IPS-15b (cell line): Measurements from ENCODE around the gene TCHHL1.

ENCODE experiments used
- H3K27me3 ChIP-seq: one replicate; pipeline ENCODE4 v1.6.1; 2013; ENCODE audit warnings: low read length; ENCODE audit not compliant: control insufficient read depth, insufficient read depth
- H3K36me3 ChIP-seq: one replicate; pipeline ENCODE4 v1.6.1; 2013; ENCODE audit warnings: low read length; ENCODE audit not compliant: control insufficient read depth, insufficient read depth
- H3K4me1 ChIP-seq: one replicate; pipeline ENCODE4 v1.6.1; 2013; ENCODE audit warnings: mild to moderate bottlenecking, low read length; ENCODE audit not compliant: control insufficient read depth, insufficient read depth
- H3K4me3 ChIP-seq: one replicate; pipeline ENCODE4 v1.5.1; 2013; ENCODE audit warnings: low read depth, low read length
- H3K9ac ChIP-seq: one replicate; pipeline ENCODE4 v1.6.1; 2013; ENCODE audit warnings: low read depth, mild to moderate bottlenecking, low read length
- H3K9me3 ChIP-seq: one replicate; pipeline ENCODE4 v1.6.1; 2013; ENCODE audit warnings: mild to moderate bottlenecking, low read length; ENCODE audit not compliant: control insufficient read depth, insufficient read depth

The TCHHL1 gene

GRCh38 chr1:152089014-152089674 lies at the start of gene TCHHL1:
TSS of gene TCHHL1 (minus strand) at chr1:152089064. CDS start at chr1:152088143, 921 bp downstream.
- H3K27me3 ChIP-seq, result peaks cover 24% of the 10 kb centered on the region
- H3K9me3 ChIP-seq, result no peaks in the 10 kb centered on the region
- H3K36me3 ChIP-seq, result no peaks in the 10 kb centered on the region
- no peak within 1 kb of the TSS for H3K9ac ChIP-seq
- no peak within 1 kb of the TSS for H3K4me3 ChIP-seq
- no peaks in the 10 kb centered on the region for H3K4me1 ChIP-seq

DNA sequence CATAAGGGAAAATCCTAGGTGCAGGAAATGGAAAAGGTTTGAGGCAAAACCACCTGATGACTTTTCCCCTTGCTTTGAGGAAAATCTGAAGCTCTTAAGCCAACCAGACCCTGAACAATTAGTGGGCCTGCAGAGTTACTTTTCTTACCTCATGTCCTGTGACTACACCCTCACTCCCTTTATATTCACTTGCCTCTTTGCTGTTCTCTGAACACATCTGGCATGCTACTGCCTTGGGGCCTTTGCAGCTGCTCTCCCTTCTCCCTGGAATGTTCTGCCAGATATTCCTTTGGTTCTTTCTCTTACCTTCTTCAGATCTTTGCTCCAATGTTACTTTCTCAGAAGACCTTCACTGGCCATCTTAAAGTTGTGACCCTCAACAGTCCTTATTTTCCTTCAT lies 48.4 kb upstream of the TCHHL1 start:
- no peaks in the 10 kb centered on the region for H3K36me3 ChIP-seq
- H3K4me1 ChIP-seq, result no peaks in the 10 kb centered on the region
- no peak overlapping the region for H3K9ac ChIP-seq
- peaks cover 3% of the 10 kb centered on the region for H3K27me3 ChIP-seq
- H3K9me3 ChIP-seq, result no peaks in the 10 kb centered on the region
- no peak overlapping the region for H3K4me3 ChIP-seq

DNA sequence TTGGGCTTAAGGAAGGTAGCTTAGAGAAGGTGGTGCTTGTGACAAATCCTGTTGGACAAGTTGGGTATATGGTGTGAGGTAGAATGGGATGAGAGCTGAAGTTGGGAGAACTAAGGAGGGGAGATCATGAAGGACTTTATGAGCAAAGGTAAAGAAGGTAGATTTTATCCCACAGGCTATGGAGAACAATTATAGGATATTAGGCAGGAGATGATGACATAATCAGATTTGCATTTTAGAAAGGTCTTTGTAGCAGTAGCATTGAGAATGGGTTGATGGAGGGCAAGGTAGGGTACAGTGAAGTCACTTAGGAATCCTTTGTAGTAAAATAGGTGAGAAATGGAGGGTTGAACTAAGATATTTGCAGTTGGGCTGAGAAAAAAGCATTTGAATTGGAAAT lies 41.3 kb upstream of the TCHHL1 start:
- H3K27me3 ChIP-seq, result peaks cover 10% of the 10 kb centered on the region
- no peaks in the 10 kb centered on the region for H3K9me3 ChIP-seq
- no peaks in the 10 kb centered on the region for H3K4me1 ChIP-seq
- H3K36me3 ChIP-seq, result no peaks in the 10 kb centered on the region
- no peak overlapping the region for H3K4me3 ChIP-seq
- no peak overlapping the region for H3K9ac ChIP-seq

GRCh38 chr1:152127673-152128072 lies 38.8 kb upstream of the TCHHL1 start:
- Histone ChIP-seq H3K4me1 (no peaks in the 10 kb centered on the region), H3K4me3 (no peak overlapping the region), H3K9ac (no peak overlapping the region), H3K36me3 (no peaks in the 10 kb centered on the region), H3K9me3 (no peaks in the 10 kb centered on the region), H3K27me3 (peaks cover 10% of the 10 kb centered on the region)

- Histone ChIP-seq H3K9ac (no peak overlapping the region), H3K9me3 (no peaks in the 10 kb centered on the region), H3K4me3 (no peak overlapping the region), H3K36me3 (no peaks in the 10 kb centered on the region), H3K27me3 (peaks cover 9% of the 10 kb centered on the region), H3K4me1 (no peaks in the 10 kb centered on the region)
Observed at GRCh38 chr1:152125834-152126443, 37.1 kb upstream of the TCHHL1 start.

- Histone ChIP-seq H3K9ac (no peak overlapping the region), H3K4me3 (no peak overlapping the region), H3K9me3 (no peaks in the 10 kb centered on the region), H3K4me1 (no peaks in the 10 kb centered on the region), H3K36me3 (no peaks in the 10 kb centered on the region), H3K27me3 (peaks cover 39% of the 10 kb centered on the region)
Observed at GRCh38 chr1:152118915-152119314, 30.1 kb upstream of the TCHHL1 start.

GRCh38 chr1:152115344-152115743 lies 26.5 kb upstream of the TCHHL1 start, which contains the start of gene TCHH:
TSS of gene TCHH (minus strand) at chr1:152115444. CDS start at chr1:152114080, 1,364 bp downstream.
- H3K36me3 ChIP-seq, result no peaks in the 10 kb centered on the region
- no peak within 1 kb of the TSS for H3K4me3 ChIP-seq
- H3K9me3 ChIP-seq, result no peaks in the 10 kb centered on the region
- H3K27me3 ChIP-seq, result peaks cover 73% of the 10 kb centered on the region
- no peak within 1 kb of the TSS for H3K9ac ChIP-seq
- no peaks in the 10 kb centered on the region for H3K4me1 ChIP-seq

DNA sequence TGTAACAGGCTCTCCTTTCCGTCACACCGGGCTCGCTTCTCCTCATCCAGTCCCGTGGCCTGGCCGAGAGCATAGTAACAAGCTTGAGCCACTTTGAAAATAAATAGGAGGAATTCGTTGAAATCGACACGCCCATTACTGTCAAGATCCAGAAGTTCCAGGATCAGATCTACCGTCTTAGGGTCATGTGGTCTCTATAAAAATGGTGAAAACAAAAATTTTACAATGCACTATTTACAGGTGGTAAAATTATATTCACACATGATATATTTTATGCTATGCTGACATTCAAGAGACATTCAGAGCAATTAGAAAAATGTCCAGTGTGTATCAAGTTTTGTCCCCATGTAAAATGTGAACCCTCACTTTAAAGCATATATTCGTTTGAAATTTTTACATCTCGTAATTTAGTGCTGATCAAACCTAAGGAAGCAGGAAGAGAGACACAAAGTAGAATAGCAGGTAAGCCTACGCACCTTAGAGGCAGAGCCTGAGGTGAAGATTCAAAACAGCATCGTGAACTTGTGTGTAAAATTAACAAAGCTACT lies 24.1 kb upstream of the TCHHL1 start:
- peaks cover 95% of the 10 kb centered on the region for H3K27me3 ChIP-seq

DNA sequence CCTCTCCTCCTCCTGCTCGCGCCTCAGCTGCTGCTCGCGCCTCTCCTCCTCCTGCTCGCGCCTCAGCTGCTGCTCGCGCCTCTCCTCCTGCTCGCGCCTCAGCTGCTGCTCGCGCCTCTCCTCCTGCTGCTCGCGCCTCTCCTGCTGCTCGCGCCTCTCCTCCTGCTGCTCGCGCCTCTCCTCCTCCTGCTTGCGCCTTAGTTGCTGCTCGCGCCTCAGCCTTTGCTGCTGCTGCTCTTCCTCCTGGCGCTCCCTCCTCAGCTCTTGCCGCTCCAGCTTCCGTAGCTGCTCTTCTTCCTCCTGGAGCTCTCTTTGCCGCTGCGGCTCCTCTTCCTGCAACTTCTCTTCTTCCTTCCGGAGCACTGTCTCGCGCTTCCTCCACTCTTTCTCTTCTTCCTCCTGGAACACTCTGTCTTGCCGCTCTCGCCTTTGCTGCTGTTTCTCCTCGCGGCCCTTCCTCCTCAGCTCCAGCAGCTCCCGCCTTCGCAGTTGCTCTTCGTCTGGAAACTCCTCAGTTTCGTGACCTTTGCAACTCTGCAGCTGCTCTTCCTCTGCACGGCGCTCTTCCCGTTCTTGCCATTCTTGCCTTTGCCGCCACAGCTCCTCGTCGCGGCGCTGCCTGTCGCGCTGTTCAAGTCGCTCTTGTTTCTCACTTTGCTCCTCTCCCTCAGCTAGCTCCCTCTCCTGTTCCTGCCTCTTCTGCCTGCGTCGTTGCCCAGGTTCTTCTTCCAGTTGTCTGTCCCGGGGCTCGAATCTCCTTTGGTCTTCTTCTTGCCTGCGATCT lies 23.4 kb upstream of the TCHHL1 start:
- Histone ChIP-seq H3K36me3 (no peaks in the 10 kb centered on the region), H3K9ac (no peak overlapping the region), H3K4me3 (peak overlapping the region; percentile 48), H3K9me3 (peaks cover 4% of the 10 kb centered on the region), H3K4me1 (no peaks in the 10 kb centered on the region), H3K27me3 (peaks cover 98% of the 10 kb centered on the region)

More for the DNA sequence above, 24.1 kb upstream of the TCHHL1 start:
- H3K4me1 ChIP-seq, result no peaks in the 10 kb centered on the region
- no peaks in the 10 kb centered on the region for H3K36me3 ChIP-seq
- H3K4me3 ChIP-seq, result peak overlapping the region; percentile 48
- no peak overlapping the region for H3K9ac ChIP-seq
- H3K9me3 ChIP-seq, result peaks cover 4% of the 10 kb centered on the region

GRCh38 chr1:152111515-152111968 lies 22.7 kb upstream of the TCHHL1 start:
- peaks cover 4% of the 10 kb centered on the region for H3K9me3 ChIP-seq
- peaks cover 98% of the 10 kb centered on the region for H3K27me3 ChIP-seq
- H3K9ac ChIP-seq, result no peak overlapping the region
- peak overlapping the region; percentile 44 for H3K4me3 ChIP-seq
- no peaks in the 10 kb centered on the region for H3K36me3 ChIP-seq
- H3K4me1 ChIP-seq, result no peaks in the 10 kb centered on the region

DNA sequence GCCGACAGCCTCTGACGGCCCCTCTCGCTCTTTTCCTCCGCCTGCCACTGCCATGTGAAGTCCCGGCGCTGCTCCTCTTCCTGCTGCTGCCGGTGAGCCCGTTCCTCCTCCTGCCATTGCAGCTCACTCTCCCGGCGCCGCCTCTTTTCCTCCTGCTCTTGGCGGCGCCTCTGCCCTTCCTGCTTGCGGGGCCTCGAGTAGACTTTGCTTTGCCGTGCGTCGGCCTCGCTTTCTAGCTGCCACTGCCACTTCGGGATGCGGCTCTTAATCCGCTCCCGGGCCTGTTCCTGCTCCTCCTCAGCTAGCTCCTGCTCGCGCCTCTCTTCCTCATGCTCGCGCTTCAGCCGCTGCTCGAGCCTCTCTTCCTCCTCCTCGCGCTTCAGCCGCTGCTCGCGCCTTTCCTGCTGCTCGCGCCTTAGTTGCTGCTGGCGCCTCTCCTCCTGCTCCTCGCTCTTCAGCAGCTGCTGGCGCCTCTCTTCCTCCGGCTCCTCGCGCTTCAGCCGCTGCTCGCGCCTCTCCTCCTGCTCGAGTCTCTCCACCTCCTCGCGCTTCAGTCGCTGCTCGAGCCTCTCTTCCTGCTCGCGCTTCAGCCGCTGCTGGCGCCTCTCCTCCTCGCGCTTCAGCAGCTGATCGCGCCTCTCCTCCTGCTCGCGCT lies 22.1 kb upstream of the TCHHL1 start:
- Histone ChIP-seq H3K9me3 (peaks cover 4% of the 10 kb centered on the region), H3K36me3 (no peaks in the 10 kb centered on the region), H3K9ac (no peak overlapping the region), H3K4me3 (peak overlapping the region; percentile 44), H3K4me1 (no peaks in the 10 kb centered on the region), H3K27me3 (peaks cover 98% of the 10 kb centered on the region)
